Loucy (cell line): ENCODE results near the gene STX8.

Experiments used
- H2AFZ ChIP-seq: fragments of 200-600 bp; sonication (generic); 2 replicates; pipeline ENCODE4 v1.6.0; 2016; ENCODE audit warnings: antibody characterized with exemption, mild to moderate bottlenecking, low read length, moderate library complexity
- H3F3A ChIP-seq: fragments of 200-600 bp; 2 replicates; pipeline ENCODE4 v1.6.0; 2016; ENCODE audit warnings: antibody characterized with exemption, low read depth, mild to moderate bottlenecking
- H3K27me3 ChIP-seq: fragments of 200-600 bp; sonication (generic); 2 replicates; pipeline ENCODE4 v1.6.1; 2014; ENCODE audit warnings: low read length, mild to moderate bottlenecking; ENCODE audit not compliant: insufficient read depth, poor library complexity, severe bottlenecking
- H3K36me3 ChIP-seq: fragments of 200-600 bp; sonication (generic); 2 replicates; pipeline ENCODE4 v1.6.1; 2016; ENCODE audit warnings: low read length; ENCODE audit not compliant: insufficient read depth
- H3K4me1 ChIP-seq: fragments of 200-600 bp; sonication (generic); 2 replicates; pipeline ENCODE4 v1.5.1; 2014; ENCODE audit warnings: low read length, mild to moderate bottlenecking; ENCODE audit not compliant: insufficient read depth, poor library complexity, severe bottlenecking
- H3K4me2 ChIP-seq: fragments of 200-600 bp; sonication (generic); 2 replicates; pipeline ENCODE4 v1.6.0; 2014; ENCODE audit warnings: antibody characterized with exemption, low read length, low read depth, mild to moderate bottlenecking; ENCODE audit not compliant: poor library complexity, severe bottlenecking
- H3K4me3 ChIP-seq: fragments of 200-600 bp; sonication (generic); 2 replicates; pipeline ENCODE4 v1.5.1; 2014; ENCODE audit warnings: low read length, mild to moderate bottlenecking, mixed read lengths; ENCODE audit not compliant: poor library complexity, severe bottlenecking
- H3K79me2 ChIP-seq: fragments of 200-600 bp; sonication (generic); 2 replicates; pipeline ENCODE4 v1.6.1; 2014; ENCODE audit warnings: low read length; ENCODE audit not compliant: insufficient read depth
- H3K9ac ChIP-seq: fragments of 200-600 bp; sonication (generic); 2 replicates; pipeline ENCODE4 v1.6.0; 2014; ENCODE audit warnings: mild to moderate bottlenecking, low read depth, low read length, moderate library complexity; ENCODE audit not compliant: poor library complexity, severe bottlenecking
- H3K9me2 ChIP-seq: fragments of 200-600 bp; sonication (generic); replicated peaks from 2 replicates; pipeline ENCODE4 v1.6.1; 2016; ENCODE audit warnings: low read depth, low read length, mixed read lengths
- H3K9me3 ChIP-seq: fragments of 200-600 bp; sonication (generic); 2 replicates; pipeline ENCODE4 v1.6.1; 2014; ENCODE audit warnings: mild to moderate bottlenecking, antibody characterized with exemption, low read length, low read depth; ENCODE audit not compliant: insufficient read depth
- H4K20me1 ChIP-seq: fragments of 200-600 bp; sonication (generic); 2 replicates; pipeline ENCODE4 v1.6.0; 2014; ENCODE audit warnings: antibody characterized with exemption, low read length, mild to moderate bottlenecking; ENCODE audit not compliant: insufficient read depth, poor library complexity, severe bottlenecking
- EZH2phosphoT487 ChIP-seq: fragments of 200-600 bp; IDR thresholded peaks from 2 replicates; pipeline ENCODE4 v1.6.1; 2018; ENCODE audit warnings: antibody characterized with exemption, mild to moderate bottlenecking, moderate library complexity, borderline replicate concordance
- TF ChIP-seq, protein P1 (sequence below): fragments of 200-600 bp; sonication (generic); conservative IDR thresholded peaks from 2 replicates; pipeline ENCODE4 v1.5.1; 2014; ENCODE audit warnings: mild to moderate bottlenecking, antibody characterized with exemption, low read length

Gene STX8

GRCh38 chr17:9389111-9389527 lies 186.5 kb downstream of the STX8 start:
- TF ChIP-seq, protein P1, sequence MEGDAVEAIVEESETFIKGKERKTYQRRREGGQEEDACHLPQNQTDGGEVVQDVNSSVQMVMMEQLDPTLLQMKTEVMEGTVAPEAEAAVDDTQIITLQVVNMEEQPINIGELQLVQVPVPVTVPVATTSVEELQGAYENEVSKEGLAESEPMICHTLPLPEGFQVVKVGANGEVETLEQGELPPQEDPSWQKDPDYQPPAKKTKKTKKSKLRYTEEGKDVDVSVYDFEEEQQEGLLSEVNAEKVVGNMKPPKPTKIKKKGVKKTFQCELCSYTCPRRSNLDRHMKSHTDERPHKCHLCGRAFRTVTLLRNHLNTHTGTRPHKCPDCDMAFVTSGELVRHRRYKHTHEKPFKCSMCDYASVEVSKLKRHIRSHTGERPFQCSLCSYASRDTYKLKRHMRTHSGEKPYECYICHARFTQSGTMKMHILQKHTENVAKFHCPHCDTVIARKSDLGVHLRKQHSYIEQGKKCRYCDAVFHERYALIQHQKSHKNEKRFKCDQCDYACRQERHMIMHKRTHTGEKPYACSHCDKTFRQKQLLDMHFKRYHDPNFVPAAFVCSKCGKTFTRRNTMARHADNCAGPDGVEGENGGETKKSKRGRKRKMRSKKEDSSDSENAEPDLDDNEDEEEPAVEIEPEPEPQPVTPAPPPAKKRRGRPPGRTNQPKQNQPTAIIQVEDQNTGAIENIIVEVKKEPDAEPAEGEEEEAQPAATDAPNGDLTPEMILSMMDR: no peak
- TF ChIP-seq EZH2phosphoT487: no peak
- no peaks in the 10 kb centered on the region for H3F3A ChIP-seq
- H3K27me3 ChIP-seq: no peaks in the 10 kb centered on the region
- H3K4me1 ChIP-seq: peaks cover 4% of the 10 kb centered on the region
- H3K79me2 ChIP-seq: no peaks in the 10 kb centered on the region
- no peak overlapping the region for H3K4me2 ChIP-seq
- H3K9me3 ChIP-seq: peaks cover 4% of the 10 kb centered on the region; the same call in 1 of the 2 replicates
- no peaks in the 10 kb centered on the region for H4K20me1 ChIP-seq
- no peaks in the 10 kb centered on the region for H3K36me3 ChIP-seq
- H3K4me3 ChIP-seq: no peak overlapping the region
- H3K9ac ChIP-seq: no peak overlapping the region
- no peak overlapping the region for H2AFZ ChIP-seq
- no peaks in the 10 kb centered on the region for H3K9me2 ChIP-seq

- no peak overlapping the region for H3K4me2 ChIP-seq
- H3K4me3 ChIP-seq: no peak overlapping the region
- TF ChIP-seq EZH2phosphoT487: no peak
- TF ChIP-seq, protein P1: no peak
- no peaks in the 10 kb centered on the region for H3F3A ChIP-seq
- no peaks in the 10 kb centered on the region for H3K79me2 ChIP-seq
- H3K9ac ChIP-seq: no peak overlapping the region
- no peak overlapping the region for H2AFZ ChIP-seq
- H3K4me1 ChIP-seq: peaks cover 4% of the 10 kb centered on the region
- H3K36me3 ChIP-seq: no peaks in the 10 kb centered on the region
- H3K9me3 ChIP-seq: no peaks in the 10 kb centered on the region
- H3K27me3 ChIP-seq: no peaks in the 10 kb centered on the region
- no peaks in the 10 kb centered on the region for H4K20me1 ChIP-seq
- H3K9me2 ChIP-seq: no peaks in the 10 kb centered on the region
Measured at GRCh38 chr17:9386401-9386800, 189.2 kb downstream of the STX8 start.

GRCh38 chr17:9383826-9384225 lies 191.8 kb downstream of the STX8 start:
- Histone ChIP-seq H3F3A (no peaks in the 10 kb centered on the region), H3K9ac (no peak overlapping the region)

More at GRCh38 chr17:9383826-9384225, 191.8 kb downstream of the STX8 start:
- Histone ChIP-seq H3K79me2 (no peaks in the 10 kb centered on the region), H3K4me2 (no peak overlapping the region), H3K9me3 (no peaks in the 10 kb centered on the region), H3K9me2 (no peaks in the 10 kb centered on the region), H3K36me3 (no peaks in the 10 kb centered on the region), H4K20me1 (no peaks in the 10 kb centered on the region), H2AFZ (no peak overlapping the region), H3K4me3 (no peak overlapping the region), H3K4me1 (no peaks in the 10 kb centered on the region), H3K27me3 (no peaks in the 10 kb centered on the region)
- no peak for TF ChIP-seq EZH2phosphoT487
- TF ChIP-seq, protein P1: no peak
